Measurements from ENCODE around the gene BCO1.

BCO1 gene

DNA sequence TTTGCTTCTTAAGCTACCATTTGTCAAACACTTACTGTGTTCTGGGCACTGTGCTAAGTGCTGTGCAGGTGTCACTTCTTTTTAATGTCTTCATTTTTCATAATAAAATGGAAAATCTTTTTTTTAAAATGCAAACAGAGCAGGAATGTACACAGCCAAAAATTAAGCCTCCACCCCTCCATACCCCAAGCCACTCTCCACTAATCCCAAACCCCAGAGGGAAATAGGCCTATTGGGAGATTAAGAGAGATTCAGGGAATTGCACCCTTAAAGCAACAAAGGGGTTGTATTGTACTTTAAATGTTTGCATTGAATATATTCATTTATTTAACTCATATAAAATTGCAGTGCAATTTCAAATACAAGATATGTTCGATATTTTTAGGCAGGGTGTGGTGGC is 47.7 kb downstream of the BCO1 start:
- H3K4me3 ChIP-seq (ENCODE audit: low read depth, low read length) = no peak overlapping the region
- TF ChIP-seq, protein P1, sequence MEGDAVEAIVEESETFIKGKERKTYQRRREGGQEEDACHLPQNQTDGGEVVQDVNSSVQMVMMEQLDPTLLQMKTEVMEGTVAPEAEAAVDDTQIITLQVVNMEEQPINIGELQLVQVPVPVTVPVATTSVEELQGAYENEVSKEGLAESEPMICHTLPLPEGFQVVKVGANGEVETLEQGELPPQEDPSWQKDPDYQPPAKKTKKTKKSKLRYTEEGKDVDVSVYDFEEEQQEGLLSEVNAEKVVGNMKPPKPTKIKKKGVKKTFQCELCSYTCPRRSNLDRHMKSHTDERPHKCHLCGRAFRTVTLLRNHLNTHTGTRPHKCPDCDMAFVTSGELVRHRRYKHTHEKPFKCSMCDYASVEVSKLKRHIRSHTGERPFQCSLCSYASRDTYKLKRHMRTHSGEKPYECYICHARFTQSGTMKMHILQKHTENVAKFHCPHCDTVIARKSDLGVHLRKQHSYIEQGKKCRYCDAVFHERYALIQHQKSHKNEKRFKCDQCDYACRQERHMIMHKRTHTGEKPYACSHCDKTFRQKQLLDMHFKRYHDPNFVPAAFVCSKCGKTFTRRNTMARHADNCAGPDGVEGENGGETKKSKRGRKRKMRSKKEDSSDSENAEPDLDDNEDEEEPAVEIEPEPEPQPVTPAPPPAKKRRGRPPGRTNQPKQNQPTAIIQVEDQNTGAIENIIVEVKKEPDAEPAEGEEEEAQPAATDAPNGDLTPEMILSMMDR (IDR thresholded peaks at IDR 0.05; ENCODE audit: low read depth, low read length) = no peak

DNA sequence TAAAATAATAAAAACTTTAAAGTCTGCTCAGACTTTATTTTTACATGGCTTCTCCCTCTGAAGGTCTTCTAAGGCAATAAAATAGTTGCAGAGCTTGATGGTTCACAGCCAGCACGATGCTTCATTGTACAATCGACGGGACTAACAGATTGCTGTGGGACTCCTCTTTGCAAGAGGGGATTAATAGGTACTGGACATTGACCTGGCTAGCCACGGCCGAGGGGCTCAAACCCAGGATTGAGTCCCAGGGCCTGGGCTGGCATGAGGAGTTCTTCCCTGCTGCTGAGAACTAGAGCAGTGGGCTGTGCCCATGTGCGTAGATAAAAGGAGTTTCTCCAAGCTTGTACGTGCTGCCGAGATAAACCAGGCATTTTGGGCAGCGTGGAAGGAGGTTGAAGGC is 52.6 kb downstream of the BCO1 start:
- TF ChIP-seq, protein P1 (IDR thresholded peaks at IDR 0.05; ENCODE audit: low read depth, low read length) = no peak
- H3K4me3 ChIP-seq (ENCODE audit: low read depth, low read length) = no peak overlapping the region

DNA sequence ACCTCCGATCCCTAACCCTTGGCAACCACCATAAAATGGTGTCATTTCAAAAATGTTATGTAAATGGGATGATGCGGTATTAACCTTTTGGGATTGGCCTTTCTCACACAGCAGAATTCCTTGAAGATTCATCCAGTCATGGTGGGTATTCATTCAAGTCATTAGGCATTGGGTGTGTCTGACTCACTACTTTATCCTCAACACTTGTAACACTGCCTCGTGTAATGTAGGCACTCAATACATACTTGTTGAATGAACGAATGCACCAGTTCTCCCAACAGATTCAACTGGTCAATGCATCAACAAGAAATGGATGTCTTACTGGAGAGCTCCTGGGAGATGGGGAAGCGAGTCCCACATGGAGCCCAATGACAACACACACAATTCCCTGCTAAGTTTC is 54.4 kb downstream of the BCO1 start:
- TF ChIP-seq, protein P1 (IDR thresholded peaks at IDR 0.05; ENCODE audit: low read depth, low read length) = no peak
- H3K4me3 ChIP-seq (ENCODE audit: low read depth, low read length) = no peak overlapping the region

DNA sequence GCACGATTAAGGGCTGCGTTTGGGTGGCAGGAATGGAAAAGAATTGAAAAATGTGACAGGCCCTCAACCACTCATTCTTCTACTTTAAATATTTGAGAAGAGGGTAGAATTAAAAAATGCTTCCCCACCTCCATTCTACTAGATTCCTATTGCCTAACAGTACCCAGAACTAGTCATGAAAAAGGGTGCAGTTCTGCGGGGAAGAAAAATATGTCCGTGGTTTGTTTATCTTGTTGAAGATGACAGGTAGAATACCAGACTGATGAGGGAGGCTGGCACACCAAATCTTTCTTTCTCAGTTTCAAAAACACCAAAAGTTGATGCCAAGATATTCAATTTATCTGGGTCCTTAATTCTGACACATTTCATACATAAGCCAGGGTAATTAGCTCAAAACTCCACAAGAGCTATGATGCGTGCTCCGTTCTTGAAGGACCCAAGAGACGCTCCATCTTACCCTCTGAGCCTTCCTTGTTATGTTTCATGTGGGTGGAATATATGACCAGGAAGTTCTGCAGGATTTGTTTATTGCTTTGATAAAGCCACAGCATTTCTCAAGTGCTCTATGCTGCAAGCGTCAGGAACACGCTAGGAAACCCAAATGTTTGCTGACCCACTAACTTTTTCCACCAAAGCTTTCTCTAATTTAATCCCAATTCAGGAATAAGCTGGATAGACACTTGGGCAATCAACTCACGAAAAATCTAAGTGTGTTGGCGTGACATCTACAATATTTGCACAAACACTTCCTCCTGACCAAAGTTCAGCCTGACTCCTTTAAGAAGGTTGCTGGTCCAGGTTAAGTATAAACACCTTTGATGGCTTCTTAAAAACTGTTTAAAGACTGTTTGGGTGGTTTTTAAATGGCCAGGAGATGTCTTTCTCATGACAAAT is 55.7 kb downstream of the BCO1 start:
- H3K4me3 ChIP-seq (ENCODE audit: low read depth, low read length) = no peak overlapping the region
- TF ChIP-seq, protein P1 (IDR thresholded peaks at IDR 0.05; ENCODE audit: low read depth, low read length) = no peak

DNA sequence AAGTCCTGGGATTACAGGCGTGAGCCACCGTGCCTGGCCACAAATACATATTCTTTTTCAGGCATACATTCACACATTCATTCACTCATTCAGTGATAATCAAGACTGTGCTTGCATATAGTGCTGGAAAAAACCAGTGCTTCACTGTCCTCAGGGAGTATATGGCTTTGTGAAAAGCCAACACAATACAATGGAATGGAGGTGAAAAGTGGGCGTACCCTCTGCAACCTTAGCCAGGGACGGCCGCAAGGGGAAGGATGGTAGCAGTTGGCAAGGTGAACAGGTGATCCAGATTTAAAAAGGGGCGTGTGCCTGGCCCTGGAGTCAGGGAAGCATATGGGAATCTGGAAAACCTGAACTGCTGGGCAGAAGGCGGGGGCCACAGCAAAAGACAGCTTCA is 58.1 kb downstream of the BCO1 start:
- TF ChIP-seq, protein P1 (IDR thresholded peaks at IDR 0.05; ENCODE audit: low read depth, low read length) = no peak
- no peak overlapping the region for H3K4me3 ChIP-seq (ENCODE audit: low read depth, low read length)

DNA sequence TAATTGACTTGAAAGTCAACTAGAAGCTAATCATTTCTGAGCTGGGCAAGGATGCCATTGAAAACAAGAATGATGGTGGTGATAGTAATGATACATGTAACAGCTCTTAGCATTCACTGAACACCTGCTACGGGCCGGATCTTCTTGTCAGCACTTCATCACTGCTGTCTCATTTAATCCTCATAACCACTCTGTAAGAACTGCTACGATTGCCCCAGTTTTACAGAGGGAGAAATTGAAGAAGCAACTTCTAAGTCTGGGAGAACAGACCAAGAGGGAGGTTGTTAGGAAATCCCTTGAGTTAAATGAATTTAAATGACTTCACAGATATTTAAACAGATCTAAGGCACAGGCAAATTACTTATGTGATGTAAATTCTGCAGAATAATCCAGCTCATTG is 69.3 kb downstream of the BCO1 start:
- no peak overlapping the region for H3K4me3 ChIP-seq (ENCODE audit: low read depth, low read length)
- TF ChIP-seq, protein P1 (IDR thresholded peaks at IDR 0.05; ENCODE audit: low read depth, low read length) = no peak

DNA sequence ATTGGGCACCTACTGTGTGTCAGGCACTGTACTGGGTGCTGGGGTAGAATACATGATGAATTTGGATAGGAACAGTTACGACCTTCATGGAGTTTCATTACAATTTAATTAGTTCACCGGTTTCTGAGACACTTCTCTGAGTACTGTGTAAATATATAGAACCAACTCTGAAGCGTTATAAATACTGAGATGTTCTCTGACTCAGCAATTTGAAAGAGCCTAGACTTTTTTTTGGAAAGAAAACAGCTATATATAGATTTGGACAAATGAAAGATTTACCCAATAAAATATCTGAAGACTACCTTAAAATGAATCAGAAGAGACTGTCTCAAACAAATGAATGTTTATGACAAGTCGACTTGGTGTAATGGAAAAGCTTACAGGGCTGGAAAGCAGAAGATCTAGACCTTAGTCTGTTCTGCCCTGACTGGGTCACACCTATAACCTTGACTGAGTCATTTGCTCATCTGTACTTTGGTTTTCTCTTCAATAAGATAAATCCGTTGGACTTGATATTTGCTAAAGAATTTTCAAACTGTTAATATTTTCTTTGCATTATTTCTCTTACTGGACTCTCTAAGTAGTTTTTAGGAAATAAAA is 71.7 kb downstream of the BCO1 start:
- TF ChIP-seq, protein P1 (IDR thresholded peaks at IDR 0.05; ENCODE audit: low read depth, low read length) = no peak

More for the DNA sequence above, 71.7 kb downstream of the BCO1 start:
- no peak overlapping the region for H3K4me3 ChIP-seq (ENCODE audit: low read depth, low read length)

Measured in WI38 (cell line).